Esophagus squamous epithelium (tissue), 4 donors: ENCODE measurements around the gene TOX2.

Experiments
- POLR2A ChIP-seq, 4 donors: fragments of 450-650 bp; IDR thresholded peaks; one replicate each; pipeline ENCODE4 v1.6.1; 2017; ENCODE audit warnings: antibody characterized with exemption in 4 of 4, mild to moderate bottlenecking in 4 of 4, moderate library complexity in 3 of 4
- TF ChIP-seq, protein P1 (sequence below), 6 experiments: fragments of 450-650 bp in 4 of 6; fragments of 200-600 bp in 2 of 6; sonication (generic) in 2 of 6; IDR thresholded peaks; one replicate each; pipeline ENCODE4 v1.5.1; 2016 to 2019; ENCODE audit warnings: antibody characterized with exemption in 6 of 6, mild to moderate bottlenecking in 4 of 6, moderate library complexity in 4 of 6

DNA sequence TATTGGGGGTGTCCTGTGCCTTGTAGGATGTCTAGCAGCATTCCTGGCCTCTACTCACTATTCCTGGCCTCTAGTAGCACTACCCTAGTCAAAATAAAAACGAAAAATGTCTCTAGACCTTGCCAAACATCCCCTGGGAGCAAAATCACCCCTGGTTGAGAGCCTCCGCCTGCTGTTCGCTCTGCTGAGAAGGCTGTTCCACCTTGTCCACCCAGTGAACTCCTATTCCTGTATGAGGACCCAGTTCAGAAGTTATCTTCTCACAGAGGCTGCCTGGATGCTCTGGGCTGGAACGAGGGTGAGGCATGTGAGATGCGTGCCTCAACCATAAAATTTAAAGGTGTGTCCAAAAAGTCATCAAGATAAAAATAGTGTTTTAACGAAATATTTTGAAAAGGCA lies 101.9 kb downstream of the TOX2 start:
- TF ChIP-seq, protein P1, sequence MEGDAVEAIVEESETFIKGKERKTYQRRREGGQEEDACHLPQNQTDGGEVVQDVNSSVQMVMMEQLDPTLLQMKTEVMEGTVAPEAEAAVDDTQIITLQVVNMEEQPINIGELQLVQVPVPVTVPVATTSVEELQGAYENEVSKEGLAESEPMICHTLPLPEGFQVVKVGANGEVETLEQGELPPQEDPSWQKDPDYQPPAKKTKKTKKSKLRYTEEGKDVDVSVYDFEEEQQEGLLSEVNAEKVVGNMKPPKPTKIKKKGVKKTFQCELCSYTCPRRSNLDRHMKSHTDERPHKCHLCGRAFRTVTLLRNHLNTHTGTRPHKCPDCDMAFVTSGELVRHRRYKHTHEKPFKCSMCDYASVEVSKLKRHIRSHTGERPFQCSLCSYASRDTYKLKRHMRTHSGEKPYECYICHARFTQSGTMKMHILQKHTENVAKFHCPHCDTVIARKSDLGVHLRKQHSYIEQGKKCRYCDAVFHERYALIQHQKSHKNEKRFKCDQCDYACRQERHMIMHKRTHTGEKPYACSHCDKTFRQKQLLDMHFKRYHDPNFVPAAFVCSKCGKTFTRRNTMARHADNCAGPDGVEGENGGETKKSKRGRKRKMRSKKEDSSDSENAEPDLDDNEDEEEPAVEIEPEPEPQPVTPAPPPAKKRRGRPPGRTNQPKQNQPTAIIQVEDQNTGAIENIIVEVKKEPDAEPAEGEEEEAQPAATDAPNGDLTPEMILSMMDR (IDR thresholded peaks at IDR 0.05), result no peak
- no peak for TF ChIP-seq POLR2A (IDR thresholded peaks at IDR 0.05)
